T-helper 2 cell (primary cell): ENCODE results near the gene DNAJB14.
"Not testable (repeated sequence)": the region's sequence is repeated elsewhere in the genome, so short reads cannot be mapped to it uniquely, and the experiment has no call there.

ENCODE experiments used
- DNase-seq, 5 experiments: peaks; one replicate each; pipeline versions ENCODE4 v3.0.0 to v3.0.0-alpha.2; 2012 to 2022
- total RNA-seq, 2 donors: gene quantifications; one replicate each; lab custom pipeline; 2026; lab: John Stamatoyannopoulos, UW

Gene DNAJB14
- 87.9 to 95.3 reads per million in 2 donors for total RNA-seq

DNA sequence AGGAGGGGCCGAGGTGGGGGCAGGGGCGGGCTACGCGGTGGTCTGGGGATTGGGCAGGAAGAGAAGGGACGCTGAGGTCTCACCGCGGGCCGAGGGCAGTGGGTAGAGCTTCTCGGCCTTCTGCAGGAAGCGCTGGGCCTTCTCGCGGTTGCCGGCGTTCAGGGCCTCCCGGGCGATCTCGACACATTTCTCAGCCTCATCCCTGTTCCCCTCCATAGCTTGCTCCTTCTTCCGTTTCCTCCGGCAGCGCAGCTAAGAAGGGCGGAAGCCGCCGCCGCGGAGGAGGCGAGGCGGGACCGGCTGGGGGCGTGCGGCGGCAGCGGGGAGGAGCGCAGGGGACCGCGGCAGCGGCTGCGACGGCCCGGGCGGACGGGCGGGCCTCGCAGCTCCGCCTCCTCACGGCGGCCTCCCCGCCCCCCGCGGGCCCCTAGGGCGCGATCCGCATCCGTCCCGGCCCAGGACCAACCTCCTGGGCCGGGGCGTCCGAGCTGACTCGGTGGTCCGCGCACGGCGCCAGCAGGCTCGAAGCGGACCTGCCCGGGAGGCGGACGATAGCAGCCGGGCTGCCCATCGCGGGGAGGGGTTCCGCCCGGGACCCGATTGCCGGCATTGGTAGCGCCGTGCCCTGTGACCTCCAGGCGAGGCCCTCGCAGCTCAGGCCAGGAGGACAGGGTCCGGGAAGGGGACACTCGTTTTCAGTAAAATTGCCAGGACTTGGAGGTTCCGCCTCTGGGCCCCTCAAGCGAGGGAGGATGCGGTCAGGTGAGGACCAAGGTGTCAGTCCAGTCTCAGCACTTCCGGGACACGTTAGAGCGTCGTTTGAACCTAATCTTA lies at the start of gene DNAJB14:
DNAJB14 (minus strand) TSS at position 263 of the 834 bp plus-strand sequence; CDS start at position 216, 47 bp downstream.
- DNase-seq = peak; percentile 68 to 93 (median 79)

DNA sequence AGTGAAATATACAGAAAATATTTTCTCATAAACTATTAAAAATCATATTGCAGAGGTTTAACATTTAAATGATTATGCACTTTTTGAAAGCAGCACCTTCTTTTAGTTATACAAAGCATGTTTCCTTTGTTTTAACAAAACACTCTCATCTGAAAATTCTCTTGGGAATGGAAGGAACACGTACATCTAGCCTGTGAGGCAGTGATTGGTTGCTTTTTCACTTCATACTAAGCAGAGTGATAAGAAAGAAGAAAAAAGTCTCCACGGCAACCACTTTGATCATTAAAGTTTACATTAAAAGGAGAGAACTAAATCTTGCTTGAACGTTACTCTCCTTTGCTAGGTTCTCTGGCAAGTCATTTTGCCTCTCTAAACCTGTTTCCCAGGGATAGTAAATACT lies 45.3 kb upstream of the DNAJB14 start:
- no peak for DNase-seq

DNA sequence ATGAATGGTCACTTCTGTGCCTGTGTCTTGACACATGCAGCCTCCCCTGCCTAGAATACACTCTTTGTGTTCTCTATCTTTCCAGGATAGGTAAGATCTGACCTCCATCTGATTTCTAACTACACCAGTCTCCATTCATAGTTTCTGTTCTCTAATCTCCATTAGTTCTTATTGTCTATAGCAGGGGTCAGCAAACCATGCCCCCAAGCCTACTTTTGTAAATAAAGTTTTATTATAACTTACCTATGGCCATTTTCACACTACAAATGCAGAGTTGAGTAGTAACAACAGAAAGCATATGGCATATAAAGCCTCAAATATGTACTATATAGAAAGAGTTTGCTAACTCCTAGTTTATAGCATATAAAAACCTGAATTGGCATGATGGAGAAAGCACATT lies 41.3 kb upstream of the DNAJB14 start:
- no peak for DNase-seq

DNA sequence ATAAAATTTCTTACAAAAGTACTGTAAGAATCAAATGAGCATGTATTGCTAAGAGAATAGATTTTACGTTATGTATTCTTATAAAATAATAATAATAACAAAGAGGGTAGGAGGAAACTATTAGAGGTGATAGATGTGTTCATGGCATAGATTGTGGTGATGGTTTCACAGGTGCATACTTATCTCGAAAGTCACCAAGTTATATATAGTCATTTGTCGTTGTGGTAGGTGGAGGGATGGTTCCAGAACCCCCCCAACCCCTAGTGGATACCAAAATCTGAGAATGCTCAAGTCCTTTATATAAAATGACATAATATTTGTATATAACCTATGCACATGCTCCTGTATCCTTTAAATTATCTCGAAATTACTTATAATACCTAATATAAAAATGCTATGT lies 40.4 kb upstream of the DNAJB14 start:
- no peak for DNase-seq

DNA sequence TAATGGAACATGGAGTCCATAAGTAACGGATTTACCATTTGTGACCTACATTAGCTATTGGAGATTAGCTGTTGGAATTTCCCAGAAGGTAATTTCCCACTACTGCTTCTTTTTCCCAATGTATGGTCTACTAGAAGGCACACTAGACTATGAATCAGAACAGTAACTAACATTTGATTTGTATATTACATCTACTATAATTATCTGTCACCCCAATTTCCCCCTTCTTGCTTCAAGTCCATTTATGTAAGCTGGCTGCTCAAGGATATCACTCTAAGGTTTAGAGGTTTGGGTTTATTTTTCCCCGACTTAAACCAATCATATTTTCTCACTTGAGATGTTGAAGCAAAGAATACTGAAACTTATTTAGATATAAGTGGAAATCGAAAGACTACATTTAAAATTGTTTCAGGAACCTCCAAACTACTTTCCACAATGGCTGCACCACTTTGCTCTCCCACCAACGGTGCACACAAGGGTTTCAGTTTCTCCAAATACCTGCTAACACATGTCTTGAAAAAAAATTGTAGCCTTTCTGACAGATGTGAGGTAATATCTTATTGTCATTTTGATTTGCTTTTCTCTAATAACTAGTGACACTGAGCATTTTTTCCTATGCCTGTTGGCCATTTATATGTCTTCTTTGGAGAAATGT lies 37.0 kb upstream of the DNAJB14 start:
- no peak for DNase-seq

DNA sequence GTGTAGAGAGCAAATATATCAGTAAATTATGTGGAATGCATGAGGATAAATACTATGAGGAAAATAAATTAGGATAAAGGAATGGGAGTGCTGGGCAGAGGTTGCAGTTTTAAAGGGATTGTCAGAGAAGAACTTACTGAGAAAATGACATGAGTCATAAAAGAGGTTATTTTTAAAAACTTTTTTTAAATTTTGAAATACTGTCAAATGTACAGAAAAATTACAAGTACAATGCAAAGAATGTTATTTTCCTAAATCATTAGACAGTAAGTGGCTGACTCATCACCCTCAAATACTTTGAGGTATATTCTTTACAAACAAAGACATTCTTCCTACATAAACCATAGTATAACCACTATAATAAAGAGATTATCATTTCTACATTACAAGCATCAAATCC lies 33.5 kb upstream of the DNAJB14 start:
- no peak for DNase-seq

DNA sequence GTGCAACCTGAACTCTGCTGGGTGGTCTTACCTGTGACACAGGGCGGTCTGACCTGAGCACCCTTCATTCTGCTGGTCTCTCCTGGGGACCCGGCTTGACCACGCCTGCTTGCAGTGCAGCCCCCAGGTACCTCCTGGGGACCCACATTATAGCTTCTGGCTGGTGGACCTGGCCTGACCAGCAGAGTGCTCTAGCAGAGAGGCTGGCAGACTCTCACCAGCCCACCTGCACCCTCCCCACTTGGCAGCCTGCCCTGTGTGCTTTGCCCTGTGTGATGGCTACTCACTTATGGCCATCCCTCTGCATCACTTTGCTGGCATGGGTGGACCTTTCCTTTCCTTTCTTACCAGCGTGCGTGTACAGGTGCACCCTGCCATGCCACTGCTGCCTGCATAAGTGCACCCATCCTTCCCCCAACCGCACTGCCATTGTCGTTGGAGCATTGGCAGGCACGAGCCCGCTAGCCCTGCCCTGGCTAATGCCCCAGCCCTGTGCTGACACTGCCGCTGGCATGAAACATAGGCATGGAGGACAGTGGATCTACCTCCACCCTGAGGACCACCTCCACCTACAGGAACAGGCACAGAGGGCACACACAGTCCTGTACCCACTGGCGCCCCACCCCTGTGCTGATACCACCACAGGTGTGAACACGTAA lies 25.2 kb upstream of the DNAJB14 start:
- DNase-seq = no peak

DNA sequence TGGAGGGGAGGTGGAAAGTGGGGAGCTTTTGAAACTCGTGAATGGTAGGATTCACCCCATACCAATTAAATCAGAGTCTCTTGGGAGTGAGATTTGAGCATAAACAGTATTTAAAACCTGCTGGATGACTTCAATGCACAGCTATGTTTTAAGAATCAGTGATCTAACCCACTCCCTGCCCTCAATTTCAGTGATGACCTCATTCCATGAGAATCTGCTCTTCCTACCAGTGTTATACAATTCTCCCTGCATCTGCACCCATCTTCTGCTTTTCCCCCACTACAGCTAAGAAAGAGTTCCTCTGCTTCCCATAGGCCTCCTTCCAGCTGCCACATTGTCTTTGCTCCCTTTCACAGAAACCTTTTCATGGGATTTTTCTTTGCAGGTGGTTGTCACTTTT lies 21.9 kb upstream of the DNAJB14 start:
- DNase-seq = no peak

DNA sequence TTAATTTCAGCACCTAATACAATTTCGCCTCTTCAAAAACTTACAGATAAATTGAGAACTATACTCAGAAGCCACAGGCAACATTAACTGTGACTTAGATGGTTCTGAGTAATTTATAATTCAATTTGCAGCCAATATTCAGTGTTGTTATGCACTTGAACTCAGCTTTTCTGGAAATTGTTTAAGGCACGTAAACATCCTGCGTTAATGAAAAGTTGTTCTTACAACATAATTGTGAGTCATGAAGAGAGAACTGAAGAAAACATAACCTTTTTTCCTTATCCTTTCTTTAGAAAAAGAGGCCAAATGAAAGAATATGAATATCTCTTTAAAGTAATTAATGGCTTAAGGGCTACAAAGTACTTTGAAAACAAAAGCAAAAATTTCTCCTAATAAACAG lies 20.3 kb upstream of the DNAJB14 start:
- DNase-seq = no peak

DNA sequence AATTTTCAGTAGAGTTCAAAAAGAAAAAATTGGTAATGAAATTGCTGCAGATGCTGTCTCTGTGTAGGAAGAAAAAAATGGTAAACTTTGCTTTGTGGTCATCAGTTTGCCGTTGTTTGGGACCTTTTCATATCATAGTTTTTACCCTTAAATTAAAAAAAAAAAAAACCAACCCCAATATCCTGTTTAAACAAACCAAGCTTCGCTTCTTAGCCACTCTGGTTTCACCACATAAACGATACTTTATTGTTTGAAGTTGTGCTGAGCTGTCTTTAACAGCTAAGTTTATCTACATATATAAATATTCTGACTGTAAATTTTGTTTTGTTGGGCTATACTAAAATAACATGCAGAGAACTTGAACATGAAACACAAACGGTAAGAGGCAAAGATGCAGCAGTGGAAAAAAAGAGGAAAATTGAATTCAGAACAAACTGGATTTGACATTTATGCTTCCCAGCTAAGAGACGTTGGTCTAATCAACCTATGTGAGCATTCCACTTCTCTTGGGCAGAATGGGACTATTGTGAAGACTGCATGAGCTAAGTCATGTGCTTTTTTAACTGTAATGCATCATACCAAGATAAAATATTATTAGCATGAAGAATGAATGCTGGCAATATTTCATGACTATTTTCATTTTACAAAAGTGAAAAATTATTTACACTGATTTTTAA lies 19.4 kb upstream of the DNAJB14 start:
- DNase-seq = peak in 2 of 5 experiments; percentile 29 to 85

DNA sequence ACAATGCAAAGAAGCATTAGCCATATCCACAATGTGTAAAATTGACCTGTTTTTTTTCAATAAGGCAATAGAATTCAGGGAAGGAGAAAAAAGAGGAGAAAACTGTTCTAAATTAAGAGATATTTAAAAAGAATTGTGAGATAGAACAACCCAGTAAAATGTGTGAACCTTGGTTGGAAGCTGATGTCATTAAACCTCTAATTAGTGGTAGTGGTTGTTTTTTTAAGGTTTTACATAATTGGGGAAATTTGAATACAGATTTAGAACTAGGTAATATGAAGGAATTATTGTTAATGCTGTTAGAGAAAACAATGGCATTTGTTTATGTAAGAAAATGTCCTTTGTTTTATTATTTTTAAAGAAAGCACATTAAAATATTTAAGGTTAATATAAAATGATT lies 18.8 kb upstream of the DNAJB14 start:
- DNase-seq = no peak

DNA sequence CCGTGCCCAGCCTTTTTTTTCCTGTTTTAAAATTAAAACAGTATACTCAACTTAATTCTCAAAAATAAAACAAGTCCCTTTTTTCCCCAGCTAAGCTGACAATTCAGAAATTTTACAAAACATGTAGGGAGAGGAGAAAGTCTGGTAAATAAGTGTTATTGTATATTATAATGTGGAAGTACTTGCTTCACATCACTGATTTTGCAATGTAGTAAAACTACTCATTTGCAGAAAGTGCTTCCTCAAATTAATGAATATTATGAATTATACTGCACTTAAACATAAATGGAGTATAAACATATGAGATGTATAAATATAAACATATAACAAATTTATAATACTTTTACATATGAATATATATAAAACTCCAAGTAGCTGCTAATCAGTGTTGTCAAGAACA lies 15.3 kb upstream of the DNAJB14 start:
- DNase-seq = no peak

DNA sequence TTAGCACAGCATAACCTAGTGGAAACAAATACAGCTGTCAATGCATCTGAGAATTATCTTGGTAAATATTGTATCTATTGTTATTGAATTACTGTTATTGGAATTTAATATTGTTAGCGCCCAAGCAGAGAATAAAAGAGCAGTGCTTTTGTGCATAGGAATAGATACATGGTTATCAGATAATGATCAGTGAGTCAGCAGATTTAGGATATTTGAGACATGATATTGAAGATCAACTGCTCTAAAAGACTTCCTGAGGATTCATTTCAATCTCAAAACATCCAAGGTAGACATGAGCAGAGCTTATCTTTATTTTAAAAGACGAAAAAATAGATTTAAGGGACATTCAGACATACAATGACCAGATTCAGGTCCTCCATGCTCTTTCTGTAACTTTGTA lies 14.2 kb upstream of the DNAJB14 start:
- DNase-seq = peak in 1 of 5 experiments; percentile 48

DNA sequence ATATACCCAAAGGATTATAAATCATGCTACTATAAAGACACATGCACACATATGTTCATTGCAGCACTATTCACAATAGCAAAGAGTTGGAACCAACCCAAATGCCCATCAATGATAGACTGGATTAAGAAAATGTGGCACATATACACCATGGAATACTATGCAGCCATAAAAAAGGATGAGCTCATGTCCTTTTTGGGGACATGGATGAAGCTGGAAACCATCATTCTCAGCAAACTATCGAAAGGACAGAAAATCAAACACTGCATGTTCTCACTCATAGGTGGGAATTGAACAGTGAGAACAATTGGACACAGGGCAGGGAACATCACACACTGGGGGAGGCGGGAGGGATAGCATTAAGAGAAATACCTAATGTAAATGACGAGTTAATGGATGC lies 11.8 kb upstream of the DNAJB14 start:
- DNase-seq = not testable (repeated sequence)

DNA sequence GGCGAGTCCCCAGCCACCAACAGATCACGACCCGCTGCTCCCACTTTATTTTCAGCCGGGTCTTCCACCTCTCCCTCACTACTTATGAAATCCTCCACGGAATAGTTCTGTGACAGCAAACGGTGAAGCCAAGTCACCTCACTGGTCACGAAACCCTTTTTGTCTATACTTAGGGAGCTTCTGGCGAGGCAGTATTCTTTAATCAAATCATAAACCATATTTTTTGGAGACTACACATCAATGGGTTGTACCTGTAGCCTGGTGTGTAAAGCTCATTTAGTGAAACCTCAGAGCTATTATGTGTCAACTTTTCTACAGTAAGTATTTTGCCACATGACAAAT lies 4.5 kb upstream of the DNAJB14 start:
- peak in 1 of 5 experiments; percentile 45 for DNase-seq

DNA sequence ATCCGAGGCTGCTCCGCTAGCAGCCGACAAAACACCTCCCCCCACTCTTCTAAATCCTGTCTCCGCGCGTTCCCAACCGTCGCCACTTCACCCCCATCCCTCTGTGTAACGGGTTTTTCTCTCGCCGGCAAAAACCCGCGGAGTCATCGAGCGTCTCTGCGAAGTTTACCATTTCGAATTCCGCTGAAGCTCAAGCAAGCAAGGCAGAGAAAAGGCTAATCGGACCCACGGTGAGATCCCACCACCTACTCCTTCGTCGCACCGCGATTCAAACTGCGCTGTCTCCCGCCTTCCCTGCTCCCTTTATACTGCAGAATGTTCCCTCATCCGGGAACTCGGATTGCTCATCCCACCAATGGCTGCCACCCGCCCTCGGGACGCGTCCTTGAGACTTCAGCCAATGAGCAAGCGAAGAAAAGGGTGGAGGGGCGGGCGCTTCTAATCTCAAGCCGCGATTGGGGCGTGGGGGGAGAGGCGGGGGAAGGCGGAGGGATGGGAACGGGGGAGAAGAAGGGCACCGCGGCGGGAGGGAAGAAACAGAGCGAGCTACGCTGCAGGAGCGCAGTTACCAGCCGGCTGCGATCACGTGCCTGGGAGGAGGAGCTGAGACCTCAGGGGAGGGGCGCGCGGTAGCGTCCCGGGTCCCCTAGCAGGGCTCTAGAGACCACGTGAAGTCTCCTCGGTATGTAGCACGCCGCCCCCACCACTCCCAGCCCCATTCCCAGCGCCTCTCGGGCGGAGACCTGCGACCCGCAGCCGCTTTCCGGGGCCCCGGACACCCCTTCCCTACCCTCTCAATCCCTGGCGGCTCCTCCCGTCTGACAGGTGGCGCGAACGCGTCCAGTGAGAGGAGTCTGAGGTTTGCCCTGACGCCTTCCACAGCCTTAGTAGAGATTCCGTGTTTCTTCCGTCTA lies 3.8 kb upstream of the DNAJB14 start, which contains the start of gene H2AZ1:
H2AZ1 (minus strand) TSS at position 277 of the 914 bp plus-strand sequence; CDS start at position 172, 105 bp downstream.
- peak; percentile 94 to 99 (median 98) for DNase-seq

DNA sequence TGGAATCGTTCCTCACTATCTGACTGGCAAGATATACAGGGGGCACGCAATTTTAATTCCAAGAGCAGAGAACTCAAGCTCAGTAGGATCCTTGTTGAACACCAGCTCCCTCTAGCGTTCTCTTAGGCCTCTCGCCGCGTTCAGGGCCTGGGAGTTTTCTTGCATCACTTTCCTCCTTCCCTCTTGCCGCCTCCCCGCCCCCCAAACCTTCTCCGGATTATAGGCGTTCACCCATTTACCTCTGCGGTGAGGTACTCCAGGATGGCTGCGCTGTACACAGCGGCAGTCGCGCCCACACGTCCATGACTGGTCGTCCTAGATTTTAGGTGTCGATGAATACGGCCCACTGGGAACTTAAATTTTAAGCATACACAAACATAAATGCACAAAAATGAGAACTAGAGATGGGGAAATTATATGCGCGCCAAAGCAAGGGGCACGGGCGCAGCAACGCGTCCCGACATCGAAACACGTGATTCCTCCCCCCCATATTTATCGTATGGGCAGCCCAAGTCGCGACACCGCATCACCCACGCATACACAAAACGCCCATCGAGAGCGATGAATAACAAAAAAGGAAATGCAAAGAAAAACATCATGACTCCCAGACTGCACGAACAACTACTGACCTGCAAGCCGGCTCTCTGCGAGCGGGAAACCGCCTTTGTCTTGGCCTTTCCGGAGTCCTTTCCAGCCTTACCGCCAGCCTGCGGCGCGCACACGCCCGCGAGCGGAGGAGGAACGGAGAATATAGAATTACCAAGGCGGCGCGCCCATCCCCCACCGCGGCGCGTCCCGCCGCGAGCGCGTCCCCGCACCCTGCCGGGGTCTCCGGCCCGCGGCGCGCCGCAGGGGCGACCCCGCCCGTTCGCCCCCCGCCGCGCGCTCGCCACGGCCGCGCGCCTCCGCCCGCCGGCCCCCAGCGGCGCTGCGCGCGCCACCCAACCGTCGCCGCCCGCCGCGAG lies 2.9 kb upstream of the DNAJB14 start:
- peak; percentile 64 to 94 (median 84) for DNase-seq

DNA sequence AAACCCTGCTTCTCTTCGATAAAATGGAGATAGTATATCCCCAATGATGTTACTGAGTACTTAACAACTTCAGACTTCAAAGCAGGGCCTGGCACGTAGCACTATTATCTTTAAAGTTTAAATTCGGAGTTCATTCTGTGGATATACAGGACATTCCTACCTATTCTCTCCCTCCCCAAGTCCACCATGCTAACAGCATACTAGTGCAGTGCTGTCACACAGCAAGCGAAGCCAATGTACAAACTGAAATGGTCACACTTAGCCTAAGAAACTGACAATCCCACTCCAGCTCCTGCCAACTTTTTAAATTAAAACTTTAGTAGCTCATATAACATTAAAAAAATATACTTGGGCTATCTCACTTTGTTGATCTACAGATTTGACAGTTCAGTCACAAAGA lies 1.2 kb upstream of the DNAJB14 start:
- no peak for DNase-seq

DNA sequence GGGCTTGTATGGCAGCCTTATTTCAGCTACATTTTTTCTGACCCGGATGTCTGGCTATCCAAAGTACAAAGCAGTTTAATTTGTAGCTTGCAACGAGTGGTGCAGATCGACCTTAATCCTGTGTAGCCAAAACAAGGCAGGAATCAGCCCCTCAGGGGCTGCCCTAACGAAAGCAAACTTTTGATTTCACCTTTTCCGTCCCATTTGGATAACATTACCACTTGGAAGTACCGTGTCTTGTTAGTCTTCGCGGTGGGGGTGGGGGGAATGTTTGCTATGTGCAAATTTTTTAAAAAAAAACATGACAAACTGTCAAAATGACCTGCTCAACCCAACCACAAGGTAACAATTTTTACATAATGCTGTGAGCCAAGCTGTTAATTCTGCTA lies 766 bp upstream of the DNAJB14 start:
- DNase-seq = no peak

DNA sequence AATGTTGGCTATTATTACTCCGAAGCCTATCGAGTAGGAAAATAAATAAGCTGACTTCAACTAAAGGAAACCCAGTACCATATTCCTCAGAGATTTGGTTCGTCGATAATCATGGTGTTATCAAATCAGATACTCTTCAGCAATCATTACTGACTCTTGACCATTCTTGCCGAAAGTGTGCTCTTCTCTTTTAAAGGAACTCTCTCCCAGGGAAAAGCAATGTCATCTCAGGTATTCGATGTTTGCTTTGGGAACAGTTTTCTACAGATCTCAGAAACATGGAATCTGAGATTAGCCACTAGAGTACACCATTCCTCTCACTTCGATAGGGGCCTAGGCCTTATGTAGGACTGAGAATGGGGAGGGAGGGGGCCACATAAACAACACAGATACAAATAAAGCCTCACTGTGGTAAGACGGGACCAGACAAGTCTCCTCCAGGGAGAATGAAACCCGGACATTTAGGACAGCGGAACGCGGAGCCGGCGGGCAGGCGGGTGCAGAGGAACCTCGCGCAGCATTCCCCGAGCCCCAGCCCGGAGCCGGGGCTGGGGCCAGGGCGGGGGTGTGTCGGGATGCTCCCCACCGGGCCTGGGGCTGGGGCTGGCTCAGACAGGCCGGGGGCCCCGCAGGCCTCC lies 581 bp downstream of the DNAJB14 start:
- DNase-seq = no peak
